Esophagus muscularis mucosa (tissue), 4 donors: Measurements from ENCODE around the gene SLC35E2B. TPM values are rescaled to one million over a fixed set of nuclear protein-coding genes. Genes with fewer than 3 reads are reported as not detected.
A peak's percentile ranks its signal among the peaks of the same experiment; 100 is the strongest.
"Not testable (repeated sequence)": the region's sequence is repeated elsewhere in the genome, so short reads cannot be mapped to it uniquely, and the experiment has no call there.

Source experiments
- DNase-seq: peaks from one replicate; pipeline ENCODE4 v3.0.0-alpha.2; 2017; ENCODE audit errors: extremely low spot score
- H3K27ac ChIP-seq, 4 donors: fragments of 200-600 bp; sonication (generic); replicated peaks in 1 of 4; 1 replicate in 3 of 4; 2 replicates in 1 of 4; pipeline ENCODE4 v1.5.1; 2016 to 2019; ENCODE audit warnings: mild to moderate bottlenecking in 1 of 4
- H3K27me3 ChIP-seq, 4 donors: fragments of 200-600 bp; sonication (generic); one replicate each; pipeline versions ENCODE4 v1.5.1 to v1.6.0; 2016 to 2019
- H3K36me3 ChIP-seq, 4 donors: fragments of 200-600 bp; sonication (generic); one replicate each; pipeline ENCODE4 v1.5.1; 2016 to 2019
- H3K4me1 ChIP-seq, 4 donors: fragments of 200-600 bp; sonication (generic); one replicate each; pipeline ENCODE4 v1.5.1; 2016 to 2019
- H3K4me3 ChIP-seq, 4 donors: fragments of 200-600 bp; sonication (generic); 1 replicate in 2 of 4; 2 replicates in 2 of 4; pipeline ENCODE4 v1.5.1; 2016 to 2019; ENCODE audit warnings: mild to moderate bottlenecking in 4 of 4, moderate library complexity in 1 of 4
- H3K9me3 ChIP-seq, 4 donors: fragments of 200-600 bp; sonication (generic); 1 replicate in 3 of 4; 2 replicates in 1 of 4; pipeline ENCODE4 v1.5.1; 2016 to 2019
- EP300 ChIP-seq: sonication (generic); formaldehyde crosslinking; IDR thresholded peaks from one replicate; pipeline ENCODE4 v1.6.1; 2017; ENCODE audit warnings: antibody characterized with exemption
- POLR2A ChIP-seq: fragments of 450-650 bp; IDR thresholded peaks from one replicate; pipeline ENCODE4 v1.6.1; 2017; ENCODE audit warnings: antibody characterized with exemption, moderate library complexity, mild to moderate bottlenecking, low read depth
- POLR2AphosphoS5 ChIP-seq, 2 donors: sonication (generic); formaldehyde crosslinking; IDR thresholded peaks; one replicate each; pipeline ENCODE4 v1.6.1; 2017; ENCODE audit warnings: antibody characterized with exemption in 2 of 2
- WGBS: methylation state at CpG from one replicate; pipeline ENCODE4 v1.1.5; 2018; 5-methylcytosine and 5-hydroxymethylcytosine counted together
- intact Hi-C: fragments of 100-400 bp; cut with DNase I; formaldehyde crosslinking; loops from one replicate; pipeline ENCODE4 v1.15.1; 2023
- total RNA-seq, 4 donors: library from RNA; depleted of rRNA; stranded (reverse); fragments of >200 nt; gene quantifications; one replicate each; pipeline versions ENCODE4 v1.1.0 to v1.2.1, GENCODE V29; 2016
- TF ChIP-seq, protein P1 (sequence below), 3 experiments: fragments of 200-600 bp in 2 of 3; fragments of 450-650 bp in 1 of 3; sonication (generic) in 2 of 3; IDR thresholded peaks; one replicate each; pipeline ENCODE4 v1.5.1; 2017 to 2019; ENCODE audit warnings: antibody characterized with exemption in 3 of 3, mild to moderate bottlenecking in 2 of 3, moderate library complexity in 1 of 3

SLC35E2B gene
- total RNA-seq, 4 donors from 2014 or later = 25.7 to 65.0 (median 35.6) TPM

DNA sequence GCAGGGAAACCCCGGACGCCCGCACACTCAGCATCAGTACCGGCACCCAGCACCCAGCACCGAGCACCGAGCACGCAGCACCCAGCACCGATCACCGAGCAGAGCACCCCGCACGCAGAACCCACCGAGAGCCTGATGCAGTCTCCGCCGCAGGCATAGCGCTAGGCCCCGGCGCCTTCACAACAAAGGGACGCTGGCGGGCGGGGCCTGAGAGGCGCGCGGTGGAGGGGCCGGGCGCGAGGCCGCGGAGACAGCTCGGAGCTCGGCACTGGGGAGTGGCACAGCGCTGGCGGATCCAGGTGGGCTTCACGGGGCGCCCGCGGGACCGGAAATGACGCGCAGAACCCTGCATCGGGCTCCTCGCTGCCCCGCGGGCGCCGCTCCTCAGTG is 276 bp downstream of the SLC35E2B start:
- intact Hi-C loops, H3K9me3 ChIP-seq, H3K36me3 ChIP-seq, DNase-seq, H3K27me3 ChIP-seq: not testable (repeated sequence)
- WGBS = no CpG with 5 or more reads among the region's 45 CpGs
- H3K27ac ChIP-seq = peak overlapping the region; percentile 85 to 94 (median 86)
- peaks cover 0 to 20% (median 17%) of the 10 kb centered on the region in 4 donors for H3K4me1 ChIP-seq
- peak in 1 of 2 donors; percentile 15 for TF ChIP-seq POLR2AphosphoS5 (IDR thresholded peaks at IDR 0.05)
- H3K4me3 ChIP-seq = peak overlapping the region; percentile 56 to 68 (median 62)

DNA sequence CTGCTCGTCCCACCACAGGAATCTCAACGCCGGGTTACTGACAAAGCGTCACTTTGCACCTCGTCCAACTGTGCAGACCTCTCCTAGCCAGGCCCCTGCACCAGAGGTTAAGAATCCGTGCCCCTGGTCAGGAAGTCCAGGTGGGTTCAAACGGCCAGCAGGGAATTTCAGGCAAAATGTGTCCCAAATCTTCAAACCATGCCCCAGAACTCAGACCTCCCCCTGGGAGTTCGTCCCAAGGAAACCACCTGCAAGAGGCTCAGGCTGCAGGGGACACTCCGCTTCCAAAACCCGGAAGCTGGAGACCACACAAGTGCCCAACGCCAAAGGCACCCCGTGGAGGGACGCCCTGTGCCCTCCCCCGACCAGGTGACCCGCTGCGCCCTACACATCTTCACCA is 1.2 kb downstream of the SLC35E2B start:
- H3K27me3 ChIP-seq, intact Hi-C loops, DNase-seq, H3K9me3 ChIP-seq, H3K36me3 ChIP-seq: not testable (repeated sequence)
- Histone ChIP-seq H3K27ac (peak overlapping the region in 1 of 4 donors; percentile 45), H3K4me1 (peaks cover 1 to 26% (median 26%) of the 10 kb centered on the region in 4 donors), H3K4me3 (peak overlapping the region in 3 of 4 donors; percentile 23 to 47 (median 37))
- no CpG with 5 or more reads among the region's 16 CpGs for WGBS

DNA sequence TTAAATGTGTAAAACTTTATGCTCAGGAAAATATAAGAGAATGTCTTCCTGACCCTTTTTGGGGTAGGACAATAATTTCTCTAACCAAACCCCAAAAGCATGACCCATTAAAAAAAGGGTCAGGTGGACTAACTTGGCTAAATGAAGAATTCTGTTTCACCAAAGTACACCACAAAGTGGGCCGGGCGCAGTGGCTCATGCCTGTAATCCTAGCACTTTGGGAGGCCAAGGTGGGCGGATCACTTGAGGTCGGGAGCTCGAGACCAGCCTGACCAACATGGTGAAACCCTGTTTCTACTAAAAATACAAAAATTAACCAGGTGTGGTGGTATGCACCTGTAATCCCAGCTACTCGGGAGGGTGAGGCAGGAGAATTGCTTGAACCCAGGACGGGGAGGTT is 3.1 kb downstream of the SLC35E2B start:
- intact Hi-C loops, H3K9me3 ChIP-seq, DNase-seq, H3K36me3 ChIP-seq, H3K27me3 ChIP-seq, H3K4me3 ChIP-seq, H3K27ac ChIP-seq: not testable (repeated sequence)
- WGBS = 90% methylated on average over 7 of the region's 7 CpGs
- peaks cover 2 to 43% (median 35%) of the 10 kb centered on the region in 4 donors for H3K4me1 ChIP-seq

DNA sequence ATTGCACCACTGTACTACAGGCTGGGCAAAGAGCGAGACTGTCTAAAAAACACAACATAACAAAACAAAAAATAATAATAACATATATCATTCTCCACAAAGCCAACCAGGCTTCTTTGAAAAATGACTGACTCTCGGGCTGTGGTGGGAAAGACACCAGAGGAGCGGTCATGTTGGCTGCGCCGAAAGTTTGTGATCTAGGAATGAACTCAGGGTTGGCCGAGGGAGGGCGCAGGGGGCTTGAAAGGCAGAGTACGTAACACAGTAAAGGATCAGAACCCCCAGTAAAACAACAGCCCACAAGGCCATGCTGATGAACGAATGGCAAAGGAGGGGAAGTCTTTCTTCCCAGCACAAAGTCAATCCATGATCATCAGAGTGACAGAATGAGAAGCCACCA is 4.7 kb downstream of the SLC35E2B start:
- Histone ChIP-seq H3K36me3 (peaks cover 0 to 12% (median 5%) of the 10 kb centered on the region in 4 donors), H3K4me3 (no peak overlapping the region), H3K9me3 (no peaks in the 10 kb centered on the region), H3K4me1 (peaks cover 2 to 48% (median 35%) of the 10 kb centered on the region in 4 donors), H3K27ac (no peak overlapping the region), H3K27me3 (no peaks in the 10 kb centered on the region)
- no peak for DNase-seq
- TF ChIP-seq POLR2A = no peak
- no peak for TF ChIP-seq POLR2AphosphoS5 (IDR thresholded peaks at IDR 0.05)
- TF ChIP-seq EP300 = no peak
- TF ChIP-seq, protein P1, sequence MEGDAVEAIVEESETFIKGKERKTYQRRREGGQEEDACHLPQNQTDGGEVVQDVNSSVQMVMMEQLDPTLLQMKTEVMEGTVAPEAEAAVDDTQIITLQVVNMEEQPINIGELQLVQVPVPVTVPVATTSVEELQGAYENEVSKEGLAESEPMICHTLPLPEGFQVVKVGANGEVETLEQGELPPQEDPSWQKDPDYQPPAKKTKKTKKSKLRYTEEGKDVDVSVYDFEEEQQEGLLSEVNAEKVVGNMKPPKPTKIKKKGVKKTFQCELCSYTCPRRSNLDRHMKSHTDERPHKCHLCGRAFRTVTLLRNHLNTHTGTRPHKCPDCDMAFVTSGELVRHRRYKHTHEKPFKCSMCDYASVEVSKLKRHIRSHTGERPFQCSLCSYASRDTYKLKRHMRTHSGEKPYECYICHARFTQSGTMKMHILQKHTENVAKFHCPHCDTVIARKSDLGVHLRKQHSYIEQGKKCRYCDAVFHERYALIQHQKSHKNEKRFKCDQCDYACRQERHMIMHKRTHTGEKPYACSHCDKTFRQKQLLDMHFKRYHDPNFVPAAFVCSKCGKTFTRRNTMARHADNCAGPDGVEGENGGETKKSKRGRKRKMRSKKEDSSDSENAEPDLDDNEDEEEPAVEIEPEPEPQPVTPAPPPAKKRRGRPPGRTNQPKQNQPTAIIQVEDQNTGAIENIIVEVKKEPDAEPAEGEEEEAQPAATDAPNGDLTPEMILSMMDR (IDR thresholded peaks at IDR 0.05) = no peak
- intact Hi-C loops = no loop called here
- WGBS = 95% methylated on average over 9 of the region's 9 CpGs

DNA sequence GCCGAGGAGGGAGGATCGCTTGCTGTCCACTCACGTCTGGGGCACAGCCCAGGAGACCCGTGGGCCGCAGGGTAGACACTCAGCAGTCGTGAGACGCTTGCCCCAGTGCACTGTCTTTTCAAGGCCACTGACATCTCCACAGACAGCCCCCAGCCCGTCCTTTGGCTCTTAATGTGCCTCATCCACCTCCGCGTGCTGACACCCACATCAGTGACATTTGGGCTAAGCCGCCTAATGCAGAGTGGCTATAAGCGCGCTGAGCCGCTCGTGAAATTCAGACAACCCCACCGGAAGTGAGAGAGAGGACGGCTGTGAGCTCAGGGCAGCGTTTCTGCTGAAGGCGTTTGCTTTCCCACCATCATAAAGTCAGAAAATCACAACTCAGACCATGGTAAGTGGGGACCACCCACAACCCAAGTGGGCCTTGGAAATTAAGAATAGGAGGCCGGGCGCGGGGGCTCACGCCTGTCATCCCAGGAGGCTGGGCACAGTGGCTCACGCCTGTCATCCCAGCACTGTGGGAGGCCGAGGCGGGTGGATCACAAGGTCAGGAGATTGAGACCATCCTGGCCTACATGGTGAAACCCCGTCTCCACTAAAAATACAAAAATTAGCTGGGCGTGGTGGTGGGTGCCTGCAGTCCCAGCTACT is 8.4 kb downstream of the SLC35E2B start:
- H3K27ac ChIP-seq = no peak overlapping the region

DNA sequence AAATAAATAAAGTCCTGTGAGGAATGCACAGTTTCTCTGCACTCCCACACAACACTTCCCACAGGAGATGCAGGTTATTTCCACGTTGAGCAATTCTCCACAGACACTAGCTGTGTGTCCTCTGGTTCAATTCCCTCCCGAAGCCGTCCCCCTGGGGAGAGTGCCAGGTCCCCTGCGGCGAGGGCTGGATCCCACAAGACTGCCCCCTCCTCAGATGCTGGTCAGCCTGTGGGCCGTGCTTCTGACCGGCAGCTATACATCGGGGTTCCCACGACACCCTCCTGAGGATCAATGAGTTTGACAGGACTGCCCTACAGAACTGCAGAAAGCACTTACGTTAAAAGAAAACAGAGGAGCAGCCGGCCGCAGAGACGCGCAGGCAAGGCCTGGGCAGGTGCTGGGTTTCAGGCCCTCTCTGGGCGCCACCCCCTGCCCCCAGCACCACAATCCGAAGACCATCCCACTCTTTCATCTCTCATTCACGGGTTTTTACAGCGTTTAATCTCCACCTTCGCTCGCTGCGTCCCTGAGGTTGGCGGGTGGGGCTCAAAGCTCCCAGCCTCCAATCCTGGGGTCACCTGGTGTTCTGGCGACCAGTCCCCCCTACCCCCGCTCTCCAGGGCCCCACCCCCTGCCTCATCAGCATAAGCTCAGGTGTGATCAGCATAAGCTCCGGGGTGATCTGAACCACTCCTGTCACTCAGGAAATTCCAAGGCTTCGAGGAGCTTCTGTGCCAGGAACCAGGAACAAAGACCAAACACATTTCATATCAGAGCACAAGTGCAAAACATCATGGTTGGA is 9.3 kb downstream of the SLC35E2B start:
- TF ChIP-seq, protein P1 (IDR thresholded peaks at IDR 0.05) = no peak
- TF ChIP-seq POLR2AphosphoS5 (IDR thresholded peaks at IDR 0.05) = no peak
- TF ChIP-seq POLR2A = no peak
- TF ChIP-seq EP300 = no peak
- 72% methylated on average over 26 of the region's 26 CpGs for WGBS
- H3K27me3 ChIP-seq = no peaks in the 10 kb centered on the region
- peaks cover 0 to 13% (median 4%) of the 10 kb centered on the region in 4 donors for H3K36me3 ChIP-seq
- peak overlapping the region in 1 of 4 donors; percentile 7 for H3K27ac ChIP-seq
- no peak overlapping the region for H3K4me3 ChIP-seq
- H3K9me3 ChIP-seq = no peaks in the 10 kb centered on the region
- peaks cover 9 to 66% (median 39%) of the 10 kb centered on the region in 4 donors for H3K4me1 ChIP-seq
- no peak for DNase-seq
- intact Hi-C loops = no loop called here

More for the DNA sequence above, 8.4 kb downstream of the SLC35E2B start:
- TF ChIP-seq POLR2AphosphoS5 (IDR thresholded peaks at IDR 0.05) (no peak), EP300 (no peak), POLR2A (no peak)
- TF ChIP-seq, protein P1 (IDR thresholded peaks at IDR 0.05) = no peak
- H3K4me3 ChIP-seq = no peak overlapping the region
- intact Hi-C loops = no loop called here
- peaks cover 0 to 13% (median 6%) of the 10 kb centered on the region in 4 donors for H3K36me3 ChIP-seq
- H3K27me3 ChIP-seq = no peaks in the 10 kb centered on the region
- WGBS = 88% methylated on average over 26 of the region's 28 CpGs
- DNase-seq = no peak
- no peaks in the 10 kb centered on the region for H3K9me3 ChIP-seq
- H3K4me1 ChIP-seq = peaks cover 2 to 62% (median 31%) of the 10 kb centered on the region in 4 donors
